Heart left ventricle (tissue), 16 donors: Measurements from ENCODE around the gene OR5K2. TPM values are rescaled to one million over a fixed set of nuclear protein-coding genes. Genes with fewer than 3 reads are reported as not detected.

Experiments
- ATAC-seq, 4 donors: fragments of 200-7000 bp; cut with Tn5 transposase; one replicate each; pipeline ENCODE4 v1.9.1; 2020 to 2022; ENCODE audit warnings: moderate library complexity in 4 of 4, mild to moderate bottlenecking in 3 of 4, moderate number of reproducible peaks in 1 of 4
- DNase-seq, 5 donors: peaks; one replicate each; pipeline ENCODE4 v3.0.0-alpha.2; 2020
- H3K27ac ChIP-seq, 12 donors: fragments of 200-600 bp; sonication (generic) in 4 of 12; one replicate each; pipeline versions ENCODE4 v1.5.0 to v1.8.0; 2016 to 2022; ENCODE audit warnings: mild to moderate bottlenecking in 2 of 12
- H3K27me3 ChIP-seq, 9 donors: fragments of 200-600 bp; sonication (generic) in 2 of 9; one replicate each; pipeline versions ENCODE4 v1.5.1 to v1.8.0; 2016 to 2022; ENCODE audit warnings: mild to moderate bottlenecking in 3 of 9
- H3K36me3 ChIP-seq, 9 donors: fragments of 200-600 bp; sonication (generic) in 2 of 9; one replicate each; pipeline versions ENCODE4 v1.5.0 to v1.8.0; 2018 to 2022; ENCODE audit warnings: mild to moderate bottlenecking in 2 of 9
- H3K4me1 ChIP-seq, 12 donors: fragments of 200-600 bp; sonication (generic) in 4 of 12; one replicate each; pipeline versions ENCODE4 v1.5.0 to v1.8.0; 2016 to 2022; ENCODE audit warnings: mild to moderate bottlenecking in 3 of 12
- H3K4me3 ChIP-seq, 12 donors: fragments of 200-600 bp; sonication (generic) in 4 of 12; one replicate each; pipeline versions ENCODE4 v1.5.0 to v1.8.0; 2017 to 2022; ENCODE audit warnings: mild to moderate bottlenecking in 9 of 12, moderate library complexity in 4 of 12
- H3K9me3 ChIP-seq, 12 donors: fragments of 200-600 bp; sonication (generic) in 4 of 12; one replicate each; pipeline versions ENCODE4 v1.5.0 to v1.8.0; 2016 to 2022; ENCODE audit warnings: mild to moderate bottlenecking in 1 of 12
- POLR2A ChIP-seq, 2 donors: fragments of 450-650 bp; IDR thresholded peaks; one replicate each; pipeline ENCODE4 v1.6.1; 2017; ENCODE audit warnings: antibody characterized with exemption in 2 of 2, mild to moderate bottlenecking in 2 of 2, moderate library complexity in 2 of 2
- WGBS, 4 donors: extraction: QIAGEN DNeasy Blood & Tissue Kit in 2 of 4; methylation state at CpG; one replicate each; pipeline versions ENCODE4 v1.1.5 to v1.1.7; 2013 to 2018; 5-methylcytosine and 5-hydroxymethylcytosine counted together
- intact Hi-C, 10 donors: fragments of 100-400 bp; cut with DNase I; formaldehyde crosslinking; loops; one replicate each; pipeline versions ENCODE4 v1.11.1 to v1.14.2; 2022
- polyA plus RNA-seq, 2 donors: library from polyadenylated mRNA; stranded (reverse); fragments of 200-250 nt; gene quantifications; one replicate each; pipeline ENCODE4 v1.2.3, GENCODE V29; 2013
- total RNA-seq, 9 donors: library from RNA; depleted of rRNA in 2 of 9; stranded (reverse); fragments of >200 nt in 2 of 9; fragmentation: NEBNext Ultra II Directional in 3 of 9; extraction: Animal tissue kit (Norgen Biotek cat#: 25700) in 3 of 9; gene quantifications; one replicate each; pipeline versions ENCODE4 v1.1.0 to v1.2.4, GENCODE V29; 2016 to 2023
- TF ChIP-seq, protein P1 (sequence below), 12 donors: fragments of 200-600 bp; sonication (generic) in 4 of 12; IDR thresholded peaks; one replicate each; pipeline versions ENCODE4 v1.5.0 to v1.8.0; 2018 to 2022; ENCODE audit warnings: antibody characterized with exemption in 12 of 12, mild to moderate bottlenecking in 5 of 12
- donor health status: ischemic (EF 13 %, LVEDD 7.1; RV severe dilation, severe dysfunction).
- donor health status: healthy with polysubstance abuse.
- donor health status: DM: no; HTN: yes; CAD: no.
- donor health status: DM: no; HTN: no; CAD: no.
- donor health status: ischemic (EF 25% LVEDD 6.9; RV normal size, moderate dysfunction).
- donor health status: ischemic (EF 25% LVEDD 5.7; RV mildly dilated, moderate dysfunction).
- donor health status: healthy.
- donor health status: DM: yes; HTN: yes; CAD: no.
- donor health status: ischemic (EF 35%, LVEDD 5.7; RV mildly dilated, moderate dysfunction).
- donor health status: nonischemic (EF 11% LVEDD 7.7; RV severe dilation, severe dysfunction).
- donor health status: DM: yes; HTN: yes; CAD: no.
- donor health status: PGD.
- donor health status: ischemic (EF 29% LVEDD 5.4; RV normal size, mild dysfunction).
- donor health status: nonischemic (EF 23%, LVEDD 6.1; RV moderate dilation, normal function).

The OR5K2 gene
- total and polyA plus RNA-seq, 11 donors, result not detected

DNA sequence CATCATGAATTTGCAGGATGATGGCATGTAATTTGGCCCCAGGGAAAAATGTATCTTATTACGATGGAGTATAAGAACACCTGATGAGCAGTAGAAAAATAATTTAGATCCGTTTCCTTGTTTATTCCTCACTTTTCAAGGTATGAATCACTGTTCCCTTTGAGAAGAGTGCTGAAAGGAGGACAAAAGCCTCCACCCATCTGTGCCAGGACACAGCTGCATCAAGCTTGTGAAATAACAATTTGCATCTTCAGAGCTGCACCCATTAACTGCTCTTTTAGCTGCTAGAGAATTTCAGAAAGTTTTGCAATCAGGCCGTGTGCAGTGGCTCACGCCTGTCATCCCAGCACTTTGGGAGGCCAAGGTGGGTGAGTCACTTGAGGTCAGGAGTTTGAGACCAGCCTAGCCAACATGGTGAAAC is 15.6 kb downstream of the OR5K2 start:
- no peaks in the 10 kb centered on the region for H3K9me3 ChIP-seq
- 84 to 87% (median 87%) methylated on average over 4 of the region's 4 CpGs for WGBS, 4 donors
- no peak for DNase-seq
- H3K4me1 ChIP-seq, result peaks cover 0 to 10% (median 0%) of the 10 kb centered on the region in 12 donors
- TF ChIP-seq, protein P1, sequence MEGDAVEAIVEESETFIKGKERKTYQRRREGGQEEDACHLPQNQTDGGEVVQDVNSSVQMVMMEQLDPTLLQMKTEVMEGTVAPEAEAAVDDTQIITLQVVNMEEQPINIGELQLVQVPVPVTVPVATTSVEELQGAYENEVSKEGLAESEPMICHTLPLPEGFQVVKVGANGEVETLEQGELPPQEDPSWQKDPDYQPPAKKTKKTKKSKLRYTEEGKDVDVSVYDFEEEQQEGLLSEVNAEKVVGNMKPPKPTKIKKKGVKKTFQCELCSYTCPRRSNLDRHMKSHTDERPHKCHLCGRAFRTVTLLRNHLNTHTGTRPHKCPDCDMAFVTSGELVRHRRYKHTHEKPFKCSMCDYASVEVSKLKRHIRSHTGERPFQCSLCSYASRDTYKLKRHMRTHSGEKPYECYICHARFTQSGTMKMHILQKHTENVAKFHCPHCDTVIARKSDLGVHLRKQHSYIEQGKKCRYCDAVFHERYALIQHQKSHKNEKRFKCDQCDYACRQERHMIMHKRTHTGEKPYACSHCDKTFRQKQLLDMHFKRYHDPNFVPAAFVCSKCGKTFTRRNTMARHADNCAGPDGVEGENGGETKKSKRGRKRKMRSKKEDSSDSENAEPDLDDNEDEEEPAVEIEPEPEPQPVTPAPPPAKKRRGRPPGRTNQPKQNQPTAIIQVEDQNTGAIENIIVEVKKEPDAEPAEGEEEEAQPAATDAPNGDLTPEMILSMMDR (IDR thresholded peaks at IDR 0.05), result no peak
- TF ChIP-seq POLR2A (IDR thresholded peaks at IDR 0.05), result no peak
- H3K27me3 ChIP-seq, result no peaks in the 10 kb centered on the region
- no peak overlapping the region for H3K4me3 ChIP-seq
- peaks cover 0 to 73% (median 43%) of the 10 kb centered on the region in 9 donors for H3K36me3 ChIP-seq
- H3K27ac ChIP-seq, result no peak overlapping the region
- intact Hi-C loops, result no loop called here
- peak in 2 of 4 donors; percentile 33 to 56 for ATAC-seq

DNA sequence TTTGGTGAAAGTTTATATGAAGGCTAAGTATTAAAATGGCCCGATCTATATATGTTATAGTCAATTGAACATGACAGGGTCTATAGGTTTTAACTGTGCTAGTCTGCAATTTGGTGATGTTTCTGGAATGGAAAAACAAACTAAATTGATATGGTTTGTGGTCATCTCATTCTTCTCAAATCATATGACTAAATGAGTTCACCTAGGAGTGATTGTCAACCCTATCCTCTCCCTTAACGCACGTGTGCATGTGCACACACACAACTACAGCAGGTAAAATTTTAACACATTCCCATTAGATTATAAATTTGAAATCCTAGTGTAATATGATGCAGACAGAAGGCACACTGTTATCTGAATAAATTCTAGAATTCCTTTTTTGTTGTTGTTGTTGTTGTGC is 16.3 kb downstream of the OR5K2 start:
- Histone ChIP-seq H3K4me1 (peaks cover 0 to 10% (median 3%) of the 10 kb centered on the region in 12 donors), H3K9me3 (no peaks in the 10 kb centered on the region), H3K27ac (no peak overlapping the region), H3K4me3 (no peak overlapping the region), H3K27me3 (no peaks in the 10 kb centered on the region), H3K36me3 (peaks cover 0 to 79% (median 49%) of the 10 kb centered on the region in 9 donors)
- intact Hi-C loops, result no loop called here
- 96 to 99% (median 97%) methylated on average over 3 of the region's 3 CpGs for WGBS, 4 donors
- no peak for TF ChIP-seq POLR2A (IDR thresholded peaks at IDR 0.05)
- TF ChIP-seq, protein P1 (IDR thresholded peaks at IDR 0.05), result no peak
- ATAC-seq, result no peak
- no peak for DNase-seq

DNA sequence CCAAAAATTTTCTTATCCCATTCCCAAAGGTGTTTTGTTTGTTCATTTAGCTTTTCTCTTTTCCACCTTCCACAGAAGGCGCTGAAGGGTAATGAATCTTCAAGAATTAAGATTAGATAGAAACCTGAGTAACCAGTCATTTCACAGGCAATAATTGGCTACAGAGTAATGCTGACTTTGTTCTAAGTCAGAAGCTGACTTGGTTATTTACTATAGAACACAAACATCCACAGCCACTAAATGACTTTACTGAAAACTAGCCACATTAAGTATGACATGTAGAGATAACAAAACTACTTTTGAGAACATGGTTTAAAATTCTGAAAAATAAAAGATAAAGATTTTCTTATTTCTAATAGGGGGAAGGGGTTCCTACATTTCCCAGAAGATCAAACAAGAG is 17.5 kb downstream of the OR5K2 start:
- Histone ChIP-seq H3K27ac (no peak overlapping the region), H3K4me3 (no peak overlapping the region), H3K36me3 (peaks cover 0 to 91% (median 55%) of the 10 kb centered on the region in 9 donors), H3K9me3 (no peaks in the 10 kb centered on the region), H3K27me3 (no peaks in the 10 kb centered on the region), H3K4me1 (peaks cover 0 to 18% (median 12%) of the 10 kb centered on the region in 12 donors)
- no peak for DNase-seq
- no peak for TF ChIP-seq POLR2A (IDR thresholded peaks at IDR 0.05)
- TF ChIP-seq, protein P1 (IDR thresholded peaks at IDR 0.05), result no peak
- 85 to 94% (median 87%) methylated on average over 1 of the region's 1 CpG for WGBS, 4 donors
- intact Hi-C loops, result loop anchor here in 1 of 10 donors (5.0 kb wide), 1 partner anchor 77 kb away; the partner anchor contains the start of gene CPOX
- no peak for ATAC-seq

DNA sequence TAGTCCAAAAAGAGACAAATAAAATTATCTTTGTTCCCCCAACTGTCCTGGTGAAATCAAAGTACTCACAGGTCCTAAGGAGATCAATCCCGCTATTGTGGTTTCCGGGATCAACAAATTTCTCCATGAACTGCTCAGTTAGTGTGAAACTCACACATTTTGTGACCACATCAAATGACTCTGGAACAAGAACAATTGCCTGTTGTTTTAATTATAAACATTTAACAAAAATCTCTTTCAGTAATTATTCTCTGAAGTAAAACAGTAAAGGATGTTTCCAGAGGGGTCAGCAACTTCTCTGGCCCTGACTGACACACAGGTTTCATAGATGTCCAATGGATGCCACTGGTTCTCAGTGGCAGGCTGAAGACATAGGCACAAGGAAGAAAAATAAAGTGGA is 21.3 kb downstream of the OR5K2 start:
- H3K4me1 ChIP-seq, result peaks cover 0 to 35% (median 26%) of the 10 kb centered on the region in 12 donors
- intact Hi-C loops, result loop anchor here in 1 of 10 donors (5.0 kb wide), 1 partner anchor 73 kb away; the partner anchor contains the start of gene CPOX
- peaks cover 0 to 70% (median 55%) of the 10 kb centered on the region in 9 donors for H3K36me3 ChIP-seq
- WGBS, 4 donors, result 95 to 99% (median 97%) methylated on average over 2 of the region's 2 CpGs
- H3K4me3 ChIP-seq, result no peak overlapping the region
- ATAC-seq, result no peak
- TF ChIP-seq, protein P1 (IDR thresholded peaks at IDR 0.05), result no peak
- no peak for TF ChIP-seq POLR2A (IDR thresholded peaks at IDR 0.05)
- no peaks in the 10 kb centered on the region for H3K27me3 ChIP-seq
- no peak for DNase-seq
- H3K9me3 ChIP-seq, result no peaks in the 10 kb centered on the region
- H3K27ac ChIP-seq, result no peak overlapping the region
